SK-N-SH (cell line): ENCODE data around the gene MVB12A. TPM values are rescaled to one million over a fixed set of nuclear protein-coding genes. Genes with fewer than 3 reads are reported as not detected.

Source experiments
- polyA plus RNA-seq, 3 experiments: library from polyadenylated mRNA; depleted of rRNA; stranded (reverse); fragments of >200 nt; gene quantifications; 2 replicates each; pipeline ENCODE4 v1.2.3, GENCODE V29; 2012

Gene MVB12A
- polyA plus RNA-seq, 1 of the 3 experiments (the other 2 are of a cell fraction): 63.9 TPM

Other genes with a start within 250 kb of the MVB12A start
- 63.9 and 81.8 TPM in 2 replicates for gene USE1, start 204.7 kb upstream of the MVB12A start, polyA plus RNA-seq (2012; rRNA removed)
- gene OCEL1, start 193.8 kb upstream of the MVB12A start, polyA plus RNA-seq (2012; rRNA removed): 9.1 and 9.8 TPM in 2 replicates
- 31.7 and 37.3 TPM in 2 replicates for gene NR2F6, start 174.1 kb upstream of the MVB12A start, polyA plus RNA-seq (2012; rRNA removed)
- 0.03 and 0.05 TPM in 2 replicates for gene USHBP1, start 155.3 kb upstream of the MVB12A start, polyA plus RNA-seq (2012; rRNA removed)
- 192 TPM in 2 replicates for gene BABAM1, start 152.6 kb upstream of the MVB12A start, polyA plus RNA-seq (2012; rRNA removed)
- 2.2 and 2.6 TPM in 2 replicates for gene ANKLE1, start 138.1 kb upstream of the MVB12A start, polyA plus RNA-seq (2012; rRNA removed)
- 10.6 and 11.1 TPM in 2 replicates for gene ABHD8, start 116.6 kb upstream of the MVB12A start, polyA plus RNA-seq (2012; rRNA removed)
- 61.4 and 72.9 TPM in 2 replicates for gene MRPL34, start 114.2 kb upstream of the MVB12A start, polyA plus RNA-seq (2012; rRNA removed)
- gene DDA1, start 110.5 kb upstream of the MVB12A start, polyA plus RNA-seq (2012; rRNA removed): 112 and 135 TPM in 2 replicates
- gene ANO8, start 85.2 kb upstream of the MVB12A start, polyA plus RNA-seq (2012; rRNA removed): 5.0 and 7.8 TPM in 2 replicates
- gene GTPBP3, start 82.5 kb upstream of the MVB12A start, polyA plus RNA-seq (2012; rRNA removed): 21.6 and 22.4 TPM in 2 replicates
- not detected in 2 replicates for gene PLVAP, start 42.7 kb upstream of the MVB12A start, polyA plus RNA-seq (2012; rRNA removed)
- not detected in 2 replicates for gene CCDC194, start 25.9 kb upstream of the MVB12A start, polyA plus RNA-seq (2012; rRNA removed)
- 5.7 and 5.9 TPM in 2 replicates for gene BST2, start 14.4 kb upstream of the MVB12A start, polyA plus RNA-seq (2012; rRNA removed)
- gene TMEM221, start 28.6 kb downstream of the MVB12A start, polyA plus RNA-seq (2012; rRNA removed): 0.41 and 0.62 TPM in 2 replicates
- gene NXNL1, start 40.9 kb downstream of the MVB12A start, polyA plus RNA-seq (2012; rRNA removed): not detected in 2 replicates
- gene SLC27A1, start 50.5 kb downstream of the MVB12A start, polyA plus RNA-seq (2012; rRNA removed): 15.0 and 16.8 TPM in 2 replicates
- 59.9 and 73.3 TPM in 2 replicates for gene PGLS, start 91.6 kb downstream of the MVB12A start, polyA plus RNA-seq (2012; rRNA removed)
- gene COLGALT1, start 135.6 kb downstream of the MVB12A start, polyA plus RNA-seq (2012; rRNA removed): 75.9 and 83.8 TPM in 2 replicates